CD4-positive, alpha-beta T cell treated with Interleukin-15 for 1 hour (primary cell): ENCODE data around the gene ENTPD7.

ENCODE experiments used
- DNase-seq: peaks from one replicate; pipeline ENCODE4 v3.0.0-alpha.2; 2020

ENTPD7 gene

DNA sequence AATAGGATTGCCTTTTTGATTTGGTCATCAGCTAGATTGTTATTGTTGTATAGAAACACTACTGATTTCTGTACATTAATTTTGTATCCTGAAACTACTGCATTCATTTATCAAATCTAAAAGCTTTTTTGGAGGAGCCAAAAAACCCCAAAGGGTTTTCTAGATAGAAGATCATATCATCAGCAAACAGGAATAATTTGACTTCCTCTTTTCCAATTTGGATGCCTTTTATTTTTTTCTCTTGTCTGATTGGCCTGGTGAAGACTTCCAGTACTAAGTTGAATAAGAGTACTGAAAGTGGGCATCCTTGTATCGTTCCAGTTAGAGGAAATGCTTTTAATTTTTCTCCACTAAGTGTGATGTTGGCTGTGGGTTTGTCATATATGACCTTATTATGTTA is 10.6 kb upstream of the ENTPD7 start:
- DNase-seq: no peak

DNA sequence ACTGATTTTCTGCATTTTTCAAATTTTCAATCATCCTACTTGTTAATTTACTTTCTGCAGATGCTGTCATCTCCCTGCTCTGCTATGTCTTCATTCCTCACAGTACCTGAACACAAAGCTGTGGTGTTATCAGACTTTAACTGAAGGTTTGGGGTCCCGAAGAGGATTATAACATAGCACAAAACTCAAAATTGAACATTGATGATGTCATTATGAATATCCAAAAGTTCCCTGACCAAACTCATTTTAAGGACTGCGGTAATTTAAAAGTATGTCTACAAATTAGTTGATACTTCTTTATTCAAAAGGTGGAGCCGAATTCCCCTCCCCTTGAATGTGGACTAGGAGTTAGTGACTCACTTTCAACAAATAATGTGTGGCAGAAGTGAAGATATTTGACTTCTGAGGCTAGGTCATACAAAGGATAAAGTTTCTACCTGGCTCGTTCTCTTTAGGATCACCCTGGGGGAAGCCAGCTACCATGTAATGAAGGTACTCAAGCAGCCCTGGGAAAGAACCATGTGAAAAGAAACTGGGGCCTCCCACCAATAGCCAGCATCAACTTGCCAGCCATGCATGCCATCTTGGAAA is 6.4 kb upstream of the ENTPD7 start:
- DNase-seq: no peak

GRCh38 chr10:99654390-99655175 is 4.7 kb upstream of the ENTPD7 start:
- no peak for DNase-seq

GRCh38 chr10:99656199-99657064 is 2.9 kb upstream of the ENTPD7 start:
- DNase-seq: no peak

- DNase-seq: peak; percentile 29
Measured at GRCh38 chr10:99658622-99659030, 683 bp upstream of the ENTPD7 start.

GRCh38 chr10:99659868-99660366 is 608 bp downstream of the ENTPD7 start:
- no peak for DNase-seq

- DNase-seq: no peak
Measured at GRCh38 chr10:99660662-99661376, 1.5 kb downstream of the ENTPD7 start.

DNA sequence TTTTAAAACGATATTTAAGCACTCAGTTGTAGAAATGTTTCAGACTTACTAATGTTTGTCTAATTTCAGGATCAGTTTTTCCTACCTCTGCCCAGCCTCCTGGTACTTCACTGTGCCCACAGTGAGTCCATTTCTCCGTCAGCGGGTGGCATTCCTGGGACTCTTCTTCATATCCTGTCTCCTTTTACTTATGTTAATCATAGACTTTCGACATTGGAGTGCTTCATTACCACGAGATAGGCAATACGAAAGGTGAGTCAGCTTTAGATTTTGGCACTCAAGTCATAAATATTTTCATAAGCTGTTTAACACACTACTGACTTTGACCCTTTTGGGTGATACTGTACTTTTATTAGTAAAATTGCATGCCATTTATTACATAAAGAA is 2.1 kb downstream of the ENTPD7 start:
- DNase-seq: no peak

DNA sequence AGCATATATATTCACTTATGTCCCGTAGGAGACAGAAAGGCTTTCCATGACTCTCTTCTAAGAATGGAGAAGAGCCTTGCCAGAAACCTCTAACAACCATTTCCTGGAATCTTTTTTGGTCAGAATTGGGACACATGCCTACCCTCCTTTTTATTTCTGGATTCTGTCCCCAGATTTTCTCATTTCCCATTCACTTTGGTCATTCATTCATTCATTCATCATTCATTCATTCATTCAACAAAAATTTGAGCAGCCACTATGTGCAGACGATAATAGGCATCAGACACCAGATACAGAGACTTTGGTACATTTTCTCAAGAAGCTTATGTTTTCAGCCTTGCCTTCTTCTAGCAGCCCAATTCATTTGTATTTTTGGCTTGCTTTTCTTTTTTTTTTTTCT is 6.0 kb downstream of the ENTPD7 start:
- no peak for DNase-seq

DNA sequence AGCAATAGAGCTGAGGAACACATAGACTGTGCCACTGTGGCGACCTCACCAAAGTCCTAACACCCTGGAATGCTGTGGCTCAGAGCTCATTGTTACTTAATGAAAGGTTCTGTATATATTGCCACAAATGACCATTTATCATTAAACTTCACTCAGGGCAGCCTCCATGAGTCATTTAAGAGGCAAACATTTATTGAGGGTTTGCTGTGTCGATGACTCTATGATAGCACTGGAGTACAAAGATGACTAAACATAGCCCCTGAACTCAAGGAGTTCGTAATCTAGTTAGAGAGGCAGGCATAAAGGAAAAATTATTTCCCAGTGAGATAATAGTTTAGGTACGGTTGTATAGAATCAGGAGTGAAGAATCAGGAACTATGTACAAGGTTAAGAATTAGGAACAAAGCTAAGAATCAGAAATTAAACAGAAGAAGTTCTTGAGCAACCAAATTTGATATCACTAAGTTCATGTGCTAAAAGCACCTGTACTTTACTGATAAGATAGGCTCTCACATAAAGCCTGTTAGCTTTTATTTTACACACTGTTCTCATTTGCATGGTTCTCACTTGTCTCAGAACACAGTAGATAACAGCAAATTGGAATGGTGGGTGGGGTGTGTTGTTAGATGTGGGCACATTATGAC is 7.9 kb downstream of the ENTPD7 start:
- DNase-seq: no peak

GRCh38 chr10:99671386-99671785 is 12.1 kb downstream of the ENTPD7 start:
- DNase-seq: no peak

DNA sequence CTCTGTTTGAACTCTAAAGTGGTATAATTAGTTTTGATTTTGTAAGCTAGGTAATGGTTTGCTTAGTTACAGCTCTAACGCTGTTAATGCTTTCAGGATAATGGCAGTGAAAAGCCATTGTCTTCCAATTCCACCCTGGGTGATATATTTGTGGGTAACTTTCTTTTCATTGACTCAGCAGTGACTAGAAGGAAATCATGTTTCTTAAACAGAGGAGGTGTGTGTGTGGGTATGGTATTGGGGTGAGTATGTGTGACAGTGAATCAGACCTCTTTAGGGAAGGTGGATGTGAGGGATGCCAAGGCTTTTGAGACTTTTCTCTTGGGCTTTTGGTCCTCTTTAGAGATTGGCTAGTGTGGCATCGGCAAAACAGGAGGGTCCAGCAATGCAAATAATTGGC is 13.6 kb downstream of the ENTPD7 start:
- DNase-seq: no peak

GRCh38 chr10:99673492-99673891 is 14.2 kb downstream of the ENTPD7 start:
- no peak for DNase-seq

- no peak for DNase-seq
Measured at GRCh38 chr10:99674762-99675161, 15.5 kb downstream of the ENTPD7 start.

DNA sequence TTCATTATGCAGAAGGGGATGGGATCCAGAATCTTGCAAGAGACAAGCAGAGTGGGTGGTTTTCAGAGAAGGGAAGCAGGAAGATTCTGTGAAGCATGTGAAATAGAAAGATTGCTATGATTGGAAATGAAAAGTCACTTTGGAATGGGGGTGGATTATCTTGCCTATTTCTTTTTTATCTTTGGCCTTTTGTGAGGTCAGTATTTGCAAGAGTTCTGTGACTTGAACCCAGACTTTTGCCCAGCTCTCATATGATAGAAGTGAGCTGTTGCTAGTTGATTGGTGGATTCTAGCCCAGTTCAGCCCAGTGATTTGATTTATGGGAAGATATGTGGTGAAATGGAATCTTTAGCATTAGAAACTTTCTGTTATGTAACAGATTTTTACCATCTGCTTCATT is 17.1 kb downstream of the ENTPD7 start:
- no peak for DNase-seq

- no peak for DNase-seq
Measured at GRCh38 chr10:99676895-99677294, 17.6 kb downstream of the ENTPD7 start.

DNA sequence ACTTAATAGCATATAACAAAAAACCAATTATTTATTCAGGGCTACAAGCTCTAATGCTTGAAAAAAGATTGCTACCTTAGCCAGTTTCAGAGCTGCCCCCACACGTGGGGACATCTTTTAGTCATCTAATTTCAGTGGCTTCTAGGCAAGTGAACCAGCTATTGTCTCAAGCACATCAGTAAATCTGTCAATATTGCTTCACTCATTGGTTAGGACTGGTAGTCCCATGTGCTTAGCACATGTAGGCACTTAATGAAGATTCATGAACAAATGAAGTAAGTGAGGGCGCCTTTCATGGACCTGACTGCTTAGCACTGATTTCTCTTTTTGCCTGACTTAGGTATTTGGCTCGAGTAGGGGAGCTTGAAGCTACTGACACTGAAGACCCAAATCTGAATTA is 19.6 kb downstream of the ENTPD7 start:
- DNase-seq: no peak

DNA sequence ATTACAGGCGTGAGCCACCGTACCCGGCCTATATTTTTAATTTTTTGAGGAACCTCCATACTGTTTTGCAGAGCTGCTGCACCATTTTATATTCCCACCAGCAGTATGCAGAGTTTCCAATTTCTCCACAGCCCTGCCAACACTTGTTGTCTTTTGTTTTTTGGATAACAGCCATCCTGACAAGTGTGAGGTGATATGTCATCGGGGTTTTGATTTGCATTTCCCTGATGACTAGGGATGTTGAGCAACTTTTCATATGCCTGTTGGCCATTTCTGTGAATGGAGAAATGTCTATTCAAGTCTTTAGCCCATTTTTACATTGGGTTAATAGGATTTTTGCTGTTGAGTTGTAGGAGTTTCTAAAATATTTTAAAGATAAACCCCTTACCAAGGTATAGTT is 22.2 kb downstream of the ENTPD7 start:
- DNase-seq: no peak

- no peak for DNase-seq
Measured at GRCh38 chr10:99682032-99682431, 22.7 kb downstream of the ENTPD7 start.

DNA sequence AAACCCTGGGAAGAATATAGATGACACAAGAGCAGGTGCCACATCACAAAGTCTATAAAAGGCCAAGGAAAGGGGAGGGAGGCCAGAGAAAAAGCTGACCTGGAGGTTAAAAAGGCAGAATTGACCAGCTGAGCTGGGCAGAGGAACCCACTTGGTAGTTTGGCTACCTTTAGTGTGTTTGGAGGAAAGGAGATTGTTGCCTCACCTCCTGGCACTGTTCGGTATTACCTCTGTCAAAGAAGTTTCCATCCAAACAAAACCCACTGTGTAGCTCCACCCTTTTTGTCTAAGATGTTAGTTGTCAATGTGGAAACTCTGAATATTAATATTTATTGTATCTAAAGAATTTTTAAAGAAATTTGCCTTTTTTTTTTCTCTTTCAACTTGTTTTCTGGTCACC is 23.4 kb downstream of the ENTPD7 start:
- DNase-seq: no peak

- DNase-seq: no peak
Measured at GRCh38 chr10:99685597-99685967, 26.3 kb downstream of the ENTPD7 start.

DNA sequence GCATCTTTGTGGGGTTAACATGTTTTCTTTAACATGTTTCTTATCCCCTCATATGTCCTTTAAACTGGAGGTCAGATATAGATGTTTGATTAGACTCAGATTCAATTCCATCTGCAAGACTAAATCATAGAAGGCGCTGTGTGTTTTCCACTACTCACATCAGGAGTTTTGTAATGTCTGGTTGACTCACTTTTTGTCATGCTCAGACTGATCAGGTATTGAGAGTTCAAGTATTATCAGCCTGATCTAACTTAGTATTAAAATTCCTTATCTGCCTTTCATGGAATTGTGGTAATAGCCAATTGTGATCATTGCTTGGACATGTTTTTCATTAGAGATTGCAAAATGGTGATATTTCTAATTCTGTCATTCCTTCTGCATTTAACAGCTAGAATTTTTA is 30.2 kb downstream of the ENTPD7 start:
- no peak for DNase-seq
